Activated T-cell treated with anti-CD3 and anti-CD28 coated beads for 1 hour (primary cell): ENCODE results near the gene ZIC5.

Experiments used
- DNase-seq: peaks from one replicate; pipeline ENCODE4 v3.0.0-alpha.2; 2020; ENCODE audit warnings: low read depth

ZIC5 gene

DNA sequence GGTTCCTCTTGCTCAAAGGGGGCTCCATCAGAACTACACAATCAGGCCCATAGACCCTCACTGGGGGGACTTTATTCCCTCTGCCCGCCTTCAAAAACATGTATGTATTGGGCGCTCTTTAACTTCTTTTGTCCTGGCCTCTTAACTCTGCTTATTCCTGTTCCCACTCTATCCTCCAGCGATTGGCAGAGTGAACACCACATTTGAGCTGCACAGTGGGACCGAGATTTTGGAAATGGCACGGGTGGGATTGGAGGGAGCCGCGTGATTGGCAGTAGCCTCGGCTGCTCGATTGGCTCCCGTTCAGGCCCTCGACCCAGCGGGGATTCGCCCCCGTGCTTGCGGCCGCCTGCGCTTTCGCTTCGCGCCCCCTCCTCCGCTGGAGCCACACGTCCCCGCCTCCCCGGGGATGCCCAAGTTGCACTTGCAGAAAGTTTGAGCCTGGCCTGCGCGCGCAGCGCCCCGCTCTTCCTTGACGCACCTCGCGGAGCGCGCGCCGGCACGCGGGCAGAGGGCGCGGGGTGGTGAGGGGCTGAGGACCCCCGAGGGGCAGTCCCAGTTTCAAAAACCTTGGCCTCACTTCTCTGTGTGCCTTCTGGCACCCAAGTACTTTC lies at the start of gene ZIC5:
Gene ZIC5 (minus strand): TSS at position 192 of the 614 bp plus-strand sequence. CDS start 164 bp downstream, at position 28.
- no peak for DNase-seq

GRCh38 chr13:100019780-100020356 lies 48.3 kb upstream of the ZIC5 start:
- DNase-seq, result no peak

DNA sequence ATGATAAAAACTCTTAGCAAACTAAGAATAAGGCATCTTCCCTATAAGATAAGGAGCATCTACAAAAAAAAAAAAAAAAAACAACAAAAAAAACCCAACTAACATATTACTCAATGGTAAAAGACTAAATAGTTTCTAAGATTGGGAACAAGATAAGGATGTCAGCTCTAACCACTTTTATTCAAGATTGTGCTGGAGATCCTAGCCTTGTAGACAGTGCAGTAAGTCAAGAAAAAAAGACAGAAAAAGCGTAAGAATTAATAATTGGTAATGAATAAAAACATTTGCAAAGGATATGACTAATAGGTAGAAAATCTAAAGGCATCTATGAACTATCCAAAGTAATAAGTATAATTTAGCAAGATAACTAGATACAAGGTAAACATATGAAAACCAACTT lies 43.1 kb upstream of the ZIC5 start:
- DNase-seq, result no peak

GRCh38 chr13:99998261-99998660 lies 26.7 kb upstream of the ZIC5 start:
- no peak for DNase-seq

- DNase-seq, result no peak
Measured at GRCh38 chr13:99997702-99998214, 26.2 kb upstream of the ZIC5 start.

DNA sequence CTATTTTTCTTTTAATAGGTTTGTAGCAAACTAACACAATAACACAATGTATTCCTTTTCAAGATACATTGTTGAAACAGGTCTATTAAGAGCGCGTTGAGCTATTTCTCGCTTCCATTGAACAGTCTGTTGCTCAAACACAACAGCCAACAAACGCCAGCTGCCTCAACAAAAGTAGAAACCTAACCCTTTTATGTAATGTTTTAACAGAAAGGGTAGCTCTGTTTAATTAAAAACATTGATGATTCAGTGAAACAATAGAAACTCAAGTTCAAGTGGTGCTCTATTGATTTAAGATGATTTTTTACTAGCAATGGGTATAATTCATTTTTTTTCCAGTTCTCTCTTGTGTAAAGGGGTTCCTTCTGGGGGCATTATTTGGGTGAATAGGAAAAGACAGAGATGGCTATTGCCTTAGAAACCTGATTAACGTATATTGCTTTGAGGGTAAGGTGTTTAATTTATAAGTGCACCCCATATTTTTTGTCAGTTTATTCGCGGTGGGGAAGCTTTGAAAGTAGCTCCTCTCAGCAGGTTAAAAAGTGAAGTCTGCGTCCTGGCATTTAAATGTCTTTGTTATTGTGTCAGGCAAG lies 24.9 kb upstream of the ZIC5 start:
- no peak for DNase-seq

GRCh38 chr13:99995589-99996380 lies 24.2 kb upstream of the ZIC5 start:
- no peak for DNase-seq

GRCh38 chr13:99995104-99995588 lies 23.6 kb upstream of the ZIC5 start:
- no peak for DNase-seq

DNA sequence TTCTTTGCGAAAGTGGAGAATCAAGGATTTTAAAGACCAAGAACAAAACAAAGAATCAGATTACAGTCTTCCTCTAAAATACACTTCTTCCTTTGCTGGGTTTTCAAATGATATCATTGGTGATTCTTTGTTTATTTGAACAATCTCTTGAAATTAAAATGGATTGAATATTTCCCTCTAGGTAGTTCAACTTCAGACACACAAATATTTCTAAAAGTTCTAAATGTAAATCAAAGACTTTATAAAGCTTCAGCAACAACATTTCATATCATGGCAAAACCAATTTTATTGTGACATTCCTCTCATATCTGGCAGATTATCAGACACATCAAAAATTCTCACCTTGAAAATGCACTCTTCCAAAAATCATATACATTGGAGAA lies 23.1 kb upstream of the ZIC5 start:
- DNase-seq, result no peak

GRCh38 chr13:99993660-99994637 lies 22.4 kb upstream of the ZIC5 start:
- no peak for DNase-seq

- no peak for DNase-seq
Measured at GRCh38 chr13:99992949-99993351, 21.4 kb upstream of the ZIC5 start.

DNA sequence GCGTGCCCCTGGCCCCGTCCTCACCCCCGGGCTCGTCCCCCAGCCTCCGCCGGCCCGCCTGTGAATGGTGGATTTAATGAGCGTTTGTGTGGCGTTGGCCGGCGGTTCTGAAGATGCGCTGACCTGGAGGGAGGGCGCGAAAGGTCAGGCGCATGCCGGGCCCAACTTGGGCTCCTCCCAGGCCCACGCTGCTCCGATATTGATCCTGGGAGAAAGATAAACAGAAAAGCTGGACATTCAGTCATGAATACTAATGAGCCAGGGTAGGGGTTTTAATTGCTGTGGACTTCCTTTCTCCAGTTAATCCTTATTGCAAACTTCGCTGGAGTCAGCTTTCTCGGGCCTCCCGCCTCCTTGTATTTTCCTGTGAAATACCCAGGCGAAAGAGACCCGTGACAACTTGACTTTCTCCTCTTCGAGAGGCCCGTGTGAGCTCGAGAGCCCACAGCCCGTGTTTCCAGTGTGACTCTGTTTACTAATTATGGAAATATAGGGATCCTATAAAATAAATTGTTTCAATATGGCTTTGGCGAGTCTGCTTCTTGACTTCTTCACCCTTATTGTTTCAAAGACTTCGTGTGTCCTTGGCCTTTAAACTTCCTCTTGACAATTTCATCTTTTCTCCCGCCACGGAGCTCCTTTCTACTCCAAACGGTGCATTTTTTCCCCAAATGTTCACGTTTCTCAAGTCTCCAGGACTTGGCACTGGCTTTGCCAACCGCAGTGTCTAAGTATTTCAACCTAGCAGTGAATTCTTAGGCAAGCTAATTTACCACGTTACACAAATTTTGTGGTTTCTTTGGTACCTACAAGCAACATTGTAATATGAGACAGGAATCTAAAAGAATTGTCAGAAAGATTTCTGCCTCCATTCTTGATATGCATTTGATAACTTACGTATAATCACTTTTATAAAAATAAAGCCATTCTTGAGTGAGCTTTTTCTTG lies 20.5 kb upstream of the ZIC5 start:
- no peak for DNase-seq

- no peak for DNase-seq
Measured at GRCh38 chr13:99991013-99991827, 19.7 kb upstream of the ZIC5 start.

GRCh38 chr13:99990126-99990977 lies 18.8 kb upstream of the ZIC5 start:
- DNase-seq, result no peak

DNA sequence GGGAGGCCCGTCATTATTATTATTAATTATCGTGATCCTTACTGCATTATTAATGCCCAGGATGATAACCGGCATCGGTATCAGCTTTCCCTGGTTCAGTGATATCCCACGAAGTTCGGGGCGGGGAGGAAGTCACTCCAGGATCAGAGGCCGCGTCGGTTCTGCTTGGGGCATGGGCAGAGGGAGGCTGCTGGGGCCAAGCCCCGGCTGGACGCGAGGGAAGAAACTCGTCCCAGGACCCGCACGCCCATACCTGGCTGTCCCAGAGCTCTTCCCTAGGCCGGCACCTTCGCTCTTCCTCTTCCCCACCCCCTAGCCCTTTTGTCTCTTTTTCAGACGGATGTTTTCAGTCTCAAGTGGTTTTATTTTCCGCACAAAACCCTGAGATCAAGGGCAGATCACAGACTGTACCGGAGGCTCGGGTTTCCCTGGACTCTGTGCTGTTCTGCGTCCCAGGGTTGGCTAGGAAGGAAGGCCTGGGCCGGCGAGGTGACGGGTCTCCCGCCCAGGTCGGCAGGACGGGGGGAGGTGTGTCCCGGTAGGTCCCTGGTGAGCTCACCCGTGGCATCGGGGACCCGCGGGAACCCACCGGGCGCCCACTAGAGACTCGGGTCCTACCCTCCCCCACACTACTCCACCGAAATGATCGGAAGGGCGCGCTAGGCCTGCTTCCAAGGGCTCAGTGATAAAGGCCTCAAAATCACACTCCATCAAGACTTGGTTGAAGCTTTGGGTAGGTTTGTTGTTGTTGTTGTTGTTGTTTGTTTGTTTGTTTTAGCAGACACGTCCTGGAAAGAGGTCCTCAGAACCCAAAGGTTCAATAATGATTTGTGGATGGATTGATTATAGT lies 17.9 kb upstream of the ZIC5 start:
- DNase-seq, result no peak

- DNase-seq, result no peak
Measured at GRCh38 chr13:99988529-99989275, 17.1 kb upstream of the ZIC5 start.
